ENCODE data around the gene VPS4A. TPM values are rescaled to one million over a fixed set of nuclear protein-coding genes. Genes with fewer than 3 reads are reported as not detected.

VPS4A gene
- total RNA-seq, 1 experiment from 2014 or later, result 42.2 TPM

- intact Hi-C loops (cut with micrococcal nuclease), result loop anchor here (10.0 kb wide), 1 partner anchor 76 kb away; no protein-coding TSS in a partner anchor
- RAD21 ChIA-PET (ENCODE audit: low non-redundant PET in 1 of 2, low total read pairs in 2 of 2, uncharacterized antibody in 2 of 2, unreplicated experiment in 2 of 2), result interaction anchor here in 1 of 2 experiments (0.5 kb wide), 1 partner anchor 14 kb away, joined by 3 read pairs; no protein-coding TSS in a partner anchor
- Histone ChIP-seq H3K4me3 (replicated peaks in 1 of 2; ENCODE audit: low read depth in 1 of 2, low read length in 2 of 2) (no peak overlapping the region), H3K9me3 (ENCODE audit: control insufficient read depth in 1 of 2, insufficient read depth in 1 of 2, low read depth in 1 of 2, low read length in 2 of 2) (no peaks in the 10 kb centered on the region), H3K4me1 (ENCODE audit: control insufficient read depth in 1 of 2, insufficient read depth in 2 of 2, low read length in 2 of 2) (no peaks in the 10 kb centered on the region), H3K79me2 (ENCODE audit: insufficient read depth, low read length) (no peaks in the 10 kb centered on the region), H3K4me2 (ENCODE audit: low read length) (no peak overlapping the region), H3K36me3 (ENCODE audit: control insufficient read depth in 1 of 2, insufficient read depth in 2 of 2, low read length in 2 of 2) (peaks cover 0 to 4% of the 10 kb centered on the region in 2 experiments; a peak in 2 of 4 replicates), H3K9me2 (ENCODE audit: insufficient read depth) (no peaks in the 10 kb centered on the region), H3K9ac (ENCODE audit: low read length) (no peak overlapping the region), H4K20me1 (ENCODE audit: insufficient read depth) (no peaks in the 10 kb centered on the region), H3K27ac (ENCODE audit: low read depth, low read length) (no peak overlapping the region), H2AFZ (ENCODE audit: low read depth, low read length, poor library complexity, severe bottlenecking) (no peak overlapping the region), H3K27me3 (ENCODE audit: insufficient read depth, low read length) (no peaks in the 10 kb centered on the region)
- BruUV-seq (replicated peaks), result no TSS peak
- TF ChIP-seq REST (IDR thresholded peaks at IDR 0.05; ENCODE audit: low read depth) (no peak), CEBPB (IDR thresholded peaks at IDR 0.05; ENCODE audit: low read depth) (no peak), SRF (IDR thresholded peaks at IDR 0.05; ENCODE audit: low read depth) (no peak), SIN3A (IDR thresholded peaks at IDR 0.05; ENCODE audit: low read depth) (no peak), TCF7L2 (IDR thresholded peaks at IDR 0.05; ENCODE audit: borderline replicate concordance, extremely low read depth, insufficient read depth, insufficient read length) (no peak), ZNF274 (IDR thresholded peaks at IDR 0.05; ENCODE audit: low read depth, low read length) (no peak), EZH2phosphoT487 (IDR thresholded peaks at IDR 0.05; ENCODE audit: borderline replicate concordance) (no peak), EGR1 (IDR thresholded peaks at IDR 0.05; ENCODE audit: low read depth) (no peak), POLR2AphosphoS5 (IDR thresholded peaks at IDR 0.05; ENCODE audit: low read depth, low read length) (no peak), FOSL1 (IDR thresholded peaks at IDR 0.05; ENCODE audit: low read depth) (no peak), YY1 (IDR thresholded peaks at IDR 0.05; ENCODE audit: extremely low read depth, insufficient replicate concordance, low read depth, low read length) (no peak), CTCF (IDR thresholded peaks at IDR 0.05 in 2 of 3, conservative IDR thresholded peaks at IDR 0.05 in 1 of 3; ENCODE audit: borderline replicate concordance in 1 of 3, insufficient read depth in 1 of 3, low read depth in 2 of 3, low read length in 2 of 3) (no peak), ZBTB33 (IDR thresholded peaks at IDR 0.05; ENCODE audit: extremely low read depth, insufficient replicate concordance, low read length) (no peak)
- ATAC-seq, result no peak
- POLR2A ChIA-PET, result no interaction called here
- CTCF ChIA-PET, result no interaction called here
- DNase-seq (ENCODE audit: low read depth, low spot score), result no peak
Observed at GRCh38 chr16:69270395-69270794, 40.8 kb upstream of the VPS4A start.

All from HCT116 (cell line).